WERI-Rb-1 (cell line): ENCODE measurements around the gene GYS2.
A peak's percentile ranks its signal among the peaks of the same experiment; 100 is the strongest.

Experiments used
- DNase-seq: peaks from one replicate; pipeline ENCODE4 v3.0.0-alpha.2; 2020
- H3K27ac ChIP-seq: fragments of 250-450 bp; sonication (Bioruptor Pico); 2 replicates; pipeline ENCODE4 v1.5.1; 2020; ENCODE audit warnings: mild to moderate bottlenecking, moderate library complexity
- H3K27me3 ChIP-seq: fragments of 250-450 bp; sonication (Bioruptor Pico); 2 replicates; pipeline ENCODE4 v1.5.1; 2021; ENCODE audit warnings: mild to moderate bottlenecking, low read depth, moderate library complexity; ENCODE audit not compliant: insufficient read depth, severe bottlenecking
- H3K36me3 ChIP-seq: fragments of 250-450 bp; sonication (Bioruptor Pico); 2 replicates; pipeline ENCODE4 v1.5.1; 2020; ENCODE audit warnings: mild to moderate bottlenecking, moderate library complexity
- H3K4me3 ChIP-seq: 2 replicates; pipeline ENCODE4 v1.5.1; 2011; ENCODE audit warnings: low read depth, mild to moderate bottlenecking, control low read depth, low read length
- H3K9me3 ChIP-seq: fragments of 250-450 bp; sonication (Bioruptor Pico); 2 replicates; pipeline ENCODE4 v1.5.1; 2021; ENCODE audit warnings: mild to moderate bottlenecking, moderate library complexity; ENCODE audit not compliant: severe bottlenecking
- CTCF ChIP-seq: IDR thresholded peaks from 2 replicates; pipeline ENCODE4 v1.5.1; 2011; ENCODE audit warnings: low read depth, mild to moderate bottlenecking, control low read depth, inconsistent platforms, low read length

Gene GYS2

GRCh38 chr12:21644516-21644915 lies 39.9 kb upstream of the GYS2 start:
- no peaks in the 10 kb centered on the region for H3K9me3 ChIP-seq
- H3K27me3 ChIP-seq: no peaks in the 10 kb centered on the region
- peaks cover 84% of the 10 kb centered on the region for H3K36me3 ChIP-seq
- DNase-seq: no peak
- no peak for TF ChIP-seq CTCF
- peak overlapping the region; percentile 30 for H3K27ac ChIP-seq
- H3K4me3 ChIP-seq: no peak overlapping the region

- Histone ChIP-seq H3K27ac (peak overlapping the region; percentile 16; the same call in 1 of the 2 replicates), H3K36me3 (peaks cover 84% of the 10 kb centered on the region)
Observed at GRCh38 chr12:21643758-21644157, 39.1 kb upstream of the GYS2 start.

GRCh38 chr12:21642707-21643389 lies 38.2 kb upstream of the GYS2 start:
- no peak for TF ChIP-seq CTCF
- peaks cover 86% of the 10 kb centered on the region for H3K36me3 ChIP-seq
- no peak overlapping the region for H3K4me3 ChIP-seq
- H3K27me3 ChIP-seq: no peaks in the 10 kb centered on the region
- peak; percentile 45 for DNase-seq
- no peaks in the 10 kb centered on the region for H3K9me3 ChIP-seq
- peak overlapping the region; percentile 27 for H3K27ac ChIP-seq

More at GRCh38 chr12:21643758-21644157, 39.1 kb upstream of the GYS2 start:
- Histone ChIP-seq H3K4me3 (no peak overlapping the region), H3K9me3 (no peaks in the 10 kb centered on the region), H3K27me3 (no peaks in the 10 kb centered on the region)
- no peak for DNase-seq
- no peak for TF ChIP-seq CTCF

- DNase-seq: no peak
- Histone ChIP-seq H3K36me3 (peaks cover 94% of the 10 kb centered on the region), H3K9me3 (no peaks in the 10 kb centered on the region), H3K27me3 (no peaks in the 10 kb centered on the region), H3K4me3 (no peak overlapping the region), H3K27ac (no peak overlapping the region)
- TF ChIP-seq CTCF: no peak
Observed at GRCh38 chr12:21638054-21638891, 33.6 kb upstream of the GYS2 start.

GRCh38 chr12:21634245-21634644 lies 29.6 kb upstream of the GYS2 start:
- no peak for TF ChIP-seq CTCF
- Histone ChIP-seq H3K27ac (no peak overlapping the region), H3K4me3 (no peak overlapping the region), H3K36me3 (peaks cover 64% of the 10 kb centered on the region), H3K9me3 (no peaks in the 10 kb centered on the region), H3K27me3 (no peaks in the 10 kb centered on the region)
- DNase-seq: no peak
